Suprapubic skin (tissue), 4 donors: ENCODE data around the gene PDE4C. TPM values are rescaled to one million over a fixed set of nuclear protein-coding genes. Genes with fewer than 3 reads are reported as not detected.

ENCODE experiments used
- DNase-seq, 2 donors: peaks; one replicate each; pipeline ENCODE4 v3.0.0-alpha.2; 2019; ENCODE audit warnings: low spot score in 2 of 2
- H3K27ac ChIP-seq: fragments of 200-600 bp; sonication (generic); one replicate; pipeline ENCODE4 v1.5.1; 2019
- H3K27me3 ChIP-seq: fragments of 200-600 bp; sonication (generic); one replicate; pipeline ENCODE4 v1.5.1; 2019
- H3K36me3 ChIP-seq: fragments of 200-600 bp; sonication (generic); one replicate; pipeline ENCODE4 v1.5.1; 2019
- H3K4me1 ChIP-seq: fragments of 200-600 bp; sonication (generic); one replicate; pipeline ENCODE4 v1.5.1; 2019
- H3K4me3 ChIP-seq: fragments of 200-600 bp; sonication (generic); one replicate; pipeline ENCODE4 v1.5.1; 2019; ENCODE audit warnings: mild to moderate bottlenecking
- H3K9me3 ChIP-seq: fragments of 200-600 bp; sonication (generic); one replicate; pipeline ENCODE4 v1.5.1; 2019
- CTCF ChIP-seq, 2 donors: fragments of 200-600 bp in 1 of 2; fragments of 450-650 bp in 1 of 2; sonication (generic) in 1 of 2; IDR thresholded peaks; one replicate each; pipeline ENCODE4 v1.5.1; 2016 to 2019; ENCODE audit warnings: antibody characterized with exemption in 2 of 2, mild to moderate bottlenecking in 1 of 2, moderate library complexity in 1 of 2
- EP300 ChIP-seq: sonication (generic); formaldehyde crosslinking; IDR thresholded peaks from one replicate; pipeline ENCODE4 v1.6.1; 2017; ENCODE audit warnings: antibody characterized with exemption
- POLR2A ChIP-seq, 2 donors: fragments of 450-650 bp; IDR thresholded peaks; one replicate each; pipeline ENCODE4 v1.6.1; 2017; ENCODE audit warnings: antibody characterized with exemption in 2 of 2, mild to moderate bottlenecking in 2 of 2, moderate library complexity in 2 of 2
- POLR2AphosphoS5 ChIP-seq, 3 donors: sonication (generic); formaldehyde crosslinking; IDR thresholded peaks; one replicate each; pipeline ENCODE4 v1.6.1; 2017; ENCODE audit warnings: antibody characterized with exemption in 3 of 3
- WGBS: methylation state at CpG from one replicate; pipeline ENCODE4 v1.1.5; 2018; 5-methylcytosine and 5-hydroxymethylcytosine counted together
- total RNA-seq, 4 donors: library from RNA; depleted of rRNA; stranded (reverse); fragments of >200 nt; gene quantifications; one replicate each; pipeline ENCODE4 v1.1.0, GENCODE V29; 2016

The PDE4C gene
- total RNA-seq, 4 donors from 2014 or later = 0.47 to 2.0 TPM; not detected in 2

DNA sequence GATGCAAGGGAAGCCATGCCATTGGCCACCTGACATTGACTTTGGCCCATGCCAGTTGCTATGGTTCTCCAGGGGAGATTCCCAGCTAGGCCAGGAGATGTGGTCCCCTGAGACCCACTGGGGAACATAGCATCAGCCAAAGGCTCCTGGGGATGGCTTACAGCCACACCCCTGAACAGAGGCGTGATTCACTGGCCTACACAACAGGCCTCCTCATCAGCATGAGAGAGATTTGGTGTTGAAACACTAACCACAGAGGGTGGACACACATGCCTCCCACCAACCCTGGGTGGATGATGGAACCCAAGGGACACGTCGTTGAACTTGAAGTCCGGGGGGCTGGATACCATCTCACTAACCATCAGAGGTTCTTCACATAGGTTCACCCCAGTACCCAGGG lies 33.7 kb upstream of the PDE4C start:
- peaks cover 28% of the 10 kb centered on the region for H3K36me3 ChIP-seq
- H3K9me3 ChIP-seq = no peaks in the 10 kb centered on the region
- H3K27ac ChIP-seq = no peak overlapping the region
- WGBS = 90% methylated on average over 2 of the region's 4 CpGs
- H3K27me3 ChIP-seq = no peaks in the 10 kb centered on the region
- no peak overlapping the region for H3K4me3 ChIP-seq
- TF ChIP-seq CTCF (IDR thresholded peaks at IDR 0.05) (no peak), POLR2AphosphoS5 (IDR thresholded peaks at IDR 0.05) (no peak), EP300 (no peak), POLR2A (IDR thresholded peaks at IDR 0.05) (no peak)
- DNase-seq = no peak
- peaks cover 10% of the 10 kb centered on the region for H3K4me1 ChIP-seq

DNA sequence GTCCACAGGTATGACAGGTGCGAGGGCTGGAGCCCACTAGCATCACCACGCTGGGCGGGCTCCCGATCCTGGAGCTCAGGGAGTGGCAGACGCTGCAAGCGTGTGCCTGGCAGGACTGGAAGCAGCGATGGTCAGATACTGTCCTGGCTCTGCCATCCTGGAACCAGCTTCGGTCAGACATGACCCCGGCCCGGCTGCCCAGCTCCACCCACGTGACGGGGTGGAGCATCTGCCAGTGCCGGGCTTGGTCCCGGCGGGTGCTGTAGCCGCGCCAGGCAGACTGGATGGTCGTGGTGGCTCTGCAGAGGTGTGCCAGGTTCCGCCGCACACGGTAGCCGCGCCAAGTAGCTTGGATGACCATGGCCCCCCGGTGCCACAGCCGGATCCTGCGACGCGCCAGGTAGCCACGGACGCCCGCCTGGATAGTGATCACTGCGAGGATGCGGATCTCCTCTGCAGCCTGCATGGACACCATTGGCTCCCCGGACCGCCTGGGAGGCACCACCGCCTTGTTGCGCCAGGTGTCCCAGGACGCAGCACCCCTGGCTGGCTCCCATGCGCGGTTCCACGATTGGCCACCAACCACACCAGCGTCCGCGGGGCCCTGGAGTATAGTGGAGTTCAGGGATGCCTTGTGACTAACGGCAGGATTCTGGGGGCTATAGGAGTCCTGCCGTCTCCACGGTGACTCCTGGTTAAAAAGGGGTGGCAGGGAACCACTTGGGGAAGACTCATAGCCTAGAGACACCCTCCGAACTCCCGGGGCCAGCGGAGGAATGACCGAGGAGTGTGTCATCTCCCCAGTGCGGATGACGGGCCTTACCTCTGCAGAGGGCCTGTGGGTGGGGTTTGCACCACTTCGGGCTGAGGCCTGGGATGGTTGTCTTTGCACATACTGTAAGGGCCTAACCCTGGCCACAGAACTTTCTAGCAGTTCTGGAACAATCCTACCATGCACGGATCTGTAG lies 31.5 kb upstream of the PDE4C start:
- 92% methylated on average over 23 of the region's 55 CpGs for WGBS
- TF ChIP-seq CTCF (IDR thresholded peaks at IDR 0.05) = no peak
- TF ChIP-seq EP300 = no peak
- TF ChIP-seq POLR2AphosphoS5 (IDR thresholded peaks at IDR 0.05) = no peak
- no peak for TF ChIP-seq POLR2A (IDR thresholded peaks at IDR 0.05)
- DNase-seq = no peak
- H3K4me1 ChIP-seq = peaks cover 21% of the 10 kb centered on the region
- no peak overlapping the region for H3K27ac ChIP-seq
- H3K36me3 ChIP-seq = peaks cover 12% of the 10 kb centered on the region
- H3K9me3 ChIP-seq = no peaks in the 10 kb centered on the region
- no peaks in the 10 kb centered on the region for H3K27me3 ChIP-seq
- H3K4me3 ChIP-seq = no peak overlapping the region

DNA sequence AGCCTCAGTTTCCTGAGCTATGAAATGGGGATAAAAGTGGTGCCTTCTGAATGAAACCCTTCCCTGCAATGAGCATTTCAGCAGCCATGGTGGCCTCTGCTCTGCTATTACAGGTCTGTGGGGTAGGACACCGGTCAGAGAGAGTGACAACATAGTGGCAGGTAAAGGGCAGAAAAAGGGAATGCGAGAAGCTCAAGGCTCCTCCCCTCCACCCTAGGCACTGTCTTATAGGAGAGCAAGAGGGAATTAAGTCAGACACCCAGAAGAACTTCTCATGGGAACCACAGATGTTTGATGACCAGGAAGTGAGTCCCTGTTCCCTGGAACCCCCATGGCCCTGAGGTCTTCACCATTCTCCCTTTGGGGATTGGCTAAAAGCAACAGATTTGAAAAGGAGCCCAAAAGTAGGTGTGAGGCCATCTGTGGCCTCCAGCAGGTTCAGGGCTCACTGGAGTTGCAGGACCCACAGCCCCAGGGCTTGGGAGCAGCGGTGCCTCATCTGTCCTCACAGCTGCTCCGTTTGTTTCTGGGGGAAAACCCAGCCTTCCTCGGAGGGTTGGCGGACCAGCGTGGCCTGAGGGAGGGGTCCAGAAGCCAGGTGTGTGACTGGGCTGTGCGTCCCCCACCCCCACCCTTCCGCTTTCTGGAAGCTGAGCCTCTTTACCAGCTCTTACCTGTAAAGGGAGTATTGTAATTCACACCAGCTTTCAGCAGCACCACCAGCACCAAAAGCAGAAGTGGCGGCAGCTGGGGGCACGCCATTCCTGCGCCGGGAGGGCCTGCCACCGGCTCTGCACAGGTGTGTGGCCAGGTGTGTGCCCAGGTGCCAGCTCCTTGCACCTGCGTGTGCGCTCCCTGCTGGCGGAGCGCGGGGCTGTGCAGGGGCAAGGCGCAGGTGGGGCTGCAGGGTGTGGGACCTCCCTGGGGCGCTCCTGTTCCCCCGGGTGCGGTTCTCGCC lies 28.6 kb upstream of the PDE4C start:
- WGBS = 30% methylated on average over 6 of the region's 24 CpGs
- H3K27ac ChIP-seq = no peak overlapping the region
- H3K36me3 ChIP-seq = peaks cover 12% of the 10 kb centered on the region
- no peaks in the 10 kb centered on the region for H3K27me3 ChIP-seq
- TF ChIP-seq EP300 (no peak), CTCF (IDR thresholded peaks at IDR 0.05) (peak in 1 of 2 donors; percentile 18)
- DNase-seq = no peak
- H3K4me1 ChIP-seq = peaks cover 18% of the 10 kb centered on the region
- no peak overlapping the region for H3K4me3 ChIP-seq
- H3K9me3 ChIP-seq = no peaks in the 10 kb centered on the region

- Histone ChIP-seq H3K27ac (no peak overlapping the region), H3K27me3 (no peaks in the 10 kb centered on the region), H3K4me1 (peaks cover 18% of the 10 kb centered on the region), H3K4me3 (no peak overlapping the region), H3K9me3 (no peaks in the 10 kb centered on the region), H3K36me3 (peaks cover 12% of the 10 kb centered on the region)
- DNase-seq = no peak
- TF ChIP-seq POLR2A (IDR thresholded peaks at IDR 0.05) (no peak), CTCF (IDR thresholded peaks at IDR 0.05) (no peak), EP300 (no peak), POLR2AphosphoS5 (IDR thresholded peaks at IDR 0.05) (no peak)
- WGBS = 19% methylated on average over 5 of the region's 5 CpGs
Measured at GRCh38 chr19:18253716-18254115, 27.5 kb upstream of the PDE4C start.
